HG02938 (cell line): ENCODE results near the gene DSCAML1.
"Not testable (repeated sequence)": the region's sequence is repeated elsewhere in the genome, so short reads cannot be mapped to it uniquely, and the experiment has no call there.

Experiments used
- ATAC-seq: cut with Tn5 transposase; IDR thresholded peaks from one replicate; pipeline ENCODE4 v1.9.1; 2021; ENCODE audit warnings: mild to moderate bottlenecking, moderate library complexity; ENCODE audit not compliant: unreplicated experiment

Gene DSCAML1

GRCh38 chr11:117459123-117459978, 337.7 kb downstream of the DSCAML1 start:
- ATAC-seq, result no peak

GRCh38 chr11:117458275-117459122, 338.5 kb downstream of the DSCAML1 start:
- ATAC-seq, result no peak

GRCh38 chr11:117457835-117458234, 339.2 kb downstream of the DSCAML1 start:
- no peak for ATAC-seq

DNA sequence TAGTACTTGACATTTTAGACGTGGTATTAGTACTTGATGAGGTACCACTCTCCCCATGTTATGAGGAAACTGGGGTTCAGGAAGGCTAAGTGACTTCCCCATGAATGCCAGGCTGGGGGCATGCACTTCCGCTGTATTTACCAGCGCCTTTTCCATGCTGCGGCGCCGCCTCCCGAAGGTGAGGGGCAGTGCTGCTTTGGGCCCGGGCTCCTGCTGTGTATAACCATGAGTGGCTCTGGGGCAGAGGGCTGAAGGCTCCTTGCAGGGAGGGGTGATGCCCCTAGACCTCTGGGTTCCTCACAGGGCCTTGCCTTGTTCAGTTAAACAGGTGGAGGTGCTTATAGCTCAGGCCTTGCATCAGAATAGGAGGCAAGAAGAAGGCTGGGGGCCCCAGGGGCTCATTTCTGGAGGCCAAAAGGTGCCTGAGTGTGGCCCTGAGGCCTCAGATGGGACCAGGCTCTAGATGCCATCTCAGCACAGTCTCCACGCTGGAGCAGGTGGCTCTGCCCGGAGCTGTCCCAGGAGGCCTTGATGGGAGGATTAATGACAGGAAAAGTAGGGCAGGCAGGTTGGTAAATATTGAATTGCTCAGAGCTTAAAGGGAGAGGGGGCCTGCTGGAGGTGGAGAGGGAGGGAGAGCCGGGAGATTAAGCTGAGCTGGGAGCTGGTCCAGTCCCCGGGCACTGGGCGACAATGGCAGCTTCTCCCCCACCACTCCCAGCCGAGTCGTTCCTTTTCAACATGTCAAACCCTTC, 339.8 kb downstream of the DSCAML1 start:
- ATAC-seq, result no peak

- ATAC-seq, result not testable (repeated sequence)
These were observed 340.3 kb downstream of the DSCAML1 start for GRCh38 chr11:117456721-117457029.

- peak; percentile 88 for ATAC-seq
These were observed 340.8 kb downstream of the DSCAML1 start for GRCh38 chr11:117456027-117456720.

- no peak for ATAC-seq
These were observed 342.5 kb downstream of the DSCAML1 start for GRCh38 chr11:117454564-117454917.

DNA sequence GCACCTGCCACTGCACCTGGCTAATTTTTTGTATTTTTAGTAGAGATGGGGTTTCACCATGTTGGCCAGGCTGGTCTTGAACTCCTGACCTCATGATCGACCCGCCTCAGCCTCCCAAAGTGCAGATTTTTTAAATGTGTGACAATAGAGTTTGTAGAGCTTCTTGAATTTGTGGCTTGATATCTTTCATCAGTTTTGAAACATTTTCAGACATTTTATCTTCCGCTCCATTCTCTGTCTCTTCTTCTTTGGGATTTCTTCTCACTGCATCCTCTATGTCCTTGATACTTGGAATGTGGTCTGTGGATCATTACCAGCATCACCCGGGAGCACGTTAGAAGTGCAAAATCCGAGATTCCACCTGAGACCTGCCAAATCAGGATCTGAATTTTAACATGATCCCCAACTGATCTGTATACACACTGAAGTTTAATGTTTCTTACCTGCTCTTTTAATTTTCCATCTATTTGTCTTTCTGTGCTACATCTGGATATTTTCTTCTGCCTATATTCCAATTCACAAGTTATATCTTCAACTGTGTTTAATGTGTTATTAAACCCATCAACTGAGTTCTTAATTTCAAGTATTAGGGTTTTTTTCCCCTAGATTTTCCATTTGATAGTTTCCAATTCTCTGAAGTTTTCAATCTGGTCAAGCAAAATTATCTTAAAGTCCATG, 343.0 kb downstream of the DSCAML1 start:
- no peak for ATAC-seq

GRCh38 chr11:117449111-117449693, 347.8 kb downstream of the DSCAML1 start:
- ATAC-seq, result no peak

GRCh38 chr11:117444711-117445658, 352.0 kb downstream of the DSCAML1 start:
- no peak for ATAC-seq

DNA sequence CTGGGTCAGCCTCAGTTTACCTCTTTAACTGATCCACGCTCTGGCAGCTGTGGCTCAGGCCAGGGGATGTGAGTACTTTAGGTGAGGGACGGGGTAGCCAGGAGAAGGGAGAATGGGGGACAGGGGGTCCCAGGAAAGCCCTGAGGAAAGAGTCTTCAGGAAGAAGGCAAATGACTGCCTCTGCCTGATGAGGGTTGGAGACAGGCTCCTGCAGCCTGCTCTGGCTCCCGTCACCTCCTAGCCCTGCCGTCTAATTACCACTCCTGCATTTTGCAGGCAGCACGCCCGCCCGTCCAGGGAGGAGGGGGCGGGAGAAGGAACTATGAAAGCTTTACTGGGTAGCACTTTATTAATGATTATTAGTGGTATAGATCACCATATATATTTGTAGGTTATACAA, 352.8 kb downstream of the DSCAML1 start:
- no peak for ATAC-seq

DNA sequence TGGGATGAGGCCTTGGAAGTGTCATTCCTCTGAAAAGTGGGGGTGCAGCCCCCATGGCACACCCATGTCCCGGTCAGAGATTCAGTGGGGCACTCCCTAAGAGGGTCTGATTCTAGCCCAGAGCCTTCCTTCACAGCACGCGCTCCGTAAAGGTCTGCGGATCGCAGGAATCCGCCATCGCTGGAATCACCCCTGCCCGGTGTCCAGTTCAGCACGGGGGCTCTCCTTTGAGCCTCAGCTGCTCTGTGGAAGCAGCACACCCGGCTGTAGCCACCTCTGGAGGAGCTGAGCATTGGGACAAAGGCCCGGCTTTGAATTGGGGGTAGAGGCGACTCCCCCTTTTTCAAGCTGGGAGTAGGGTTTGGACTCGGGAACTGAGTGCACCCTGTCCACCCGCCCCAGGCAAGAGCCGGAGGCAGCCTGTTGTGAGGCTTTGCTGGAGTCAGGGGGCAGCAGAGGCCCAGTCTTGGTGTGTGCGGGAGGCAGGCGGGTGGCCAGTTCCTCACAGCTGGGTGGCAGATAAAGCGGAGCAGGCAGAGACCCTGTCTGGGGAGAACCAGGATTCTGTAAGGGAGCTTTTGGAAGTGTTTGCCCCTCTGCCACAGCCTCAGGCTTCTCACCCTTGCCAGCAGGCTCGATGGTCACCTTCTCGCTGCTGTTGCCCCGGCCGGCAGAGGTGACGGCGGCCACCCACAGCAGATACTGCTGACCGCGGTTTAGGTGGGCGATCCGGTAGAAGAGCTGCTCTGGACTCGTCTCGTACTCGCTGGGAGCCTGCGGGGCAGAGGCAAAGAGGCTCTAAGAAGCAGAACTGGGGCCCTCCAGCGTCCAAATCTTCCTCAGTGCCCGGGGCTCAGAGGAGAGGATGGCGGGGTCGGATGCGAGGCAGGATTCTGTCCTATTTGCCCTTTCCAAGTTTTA, 353.5 kb downstream of the DSCAML1 start:
- ATAC-seq, result no peak

- no peak for ATAC-seq
These were observed 354.2 kb downstream of the DSCAML1 start for GRCh38 chr11:117442869-117443239.

DNA sequence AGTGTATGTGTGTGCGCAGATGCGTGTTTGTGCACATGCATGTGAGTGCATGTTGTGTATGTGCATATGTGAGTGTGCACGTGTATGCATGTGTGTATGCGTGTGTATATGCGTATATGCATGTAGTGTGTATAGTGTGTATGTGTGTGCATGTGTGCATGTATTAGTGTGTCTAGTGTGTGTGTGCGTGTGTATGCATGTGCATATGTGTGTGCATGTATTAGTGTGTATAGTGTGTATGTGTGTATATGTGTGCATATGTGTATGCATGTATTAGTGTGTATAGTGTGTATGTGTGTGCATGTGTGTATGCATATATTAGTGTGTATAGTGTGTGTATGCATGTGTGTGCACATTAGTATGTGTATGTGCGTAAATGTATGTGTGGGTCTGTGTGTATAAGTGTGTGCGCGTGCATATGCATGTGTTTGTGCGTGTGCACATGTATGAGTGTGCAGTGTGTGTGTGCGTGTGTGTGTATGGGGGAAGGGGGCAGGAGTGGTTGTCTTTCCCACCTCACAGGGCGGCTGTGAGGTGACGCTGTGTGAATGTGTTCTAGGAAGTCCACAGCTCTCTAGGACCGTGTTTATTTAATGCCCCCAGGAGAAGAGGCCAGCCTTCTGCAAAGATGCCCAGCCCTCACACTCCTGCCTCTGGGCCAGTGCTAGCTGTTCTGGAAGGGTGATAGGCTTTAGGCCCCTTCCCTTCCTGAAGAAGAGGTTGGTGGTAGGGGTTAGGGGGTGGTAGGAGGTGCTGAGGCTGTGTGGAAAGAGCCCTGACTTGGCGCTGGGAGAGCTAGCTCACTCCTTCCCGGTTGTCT, 354.8 kb downstream of the DSCAML1 start:
- no peak for ATAC-seq

- ATAC-seq, result no peak
These were observed 355.7 kb downstream of the DSCAML1 start for GRCh38 chr11:117441146-117441975.

- ATAC-seq, result no peak
These were observed 356.8 kb downstream of the DSCAML1 start for GRCh38 chr11:117440258-117440657.
